Stimulated activated CD4-positive, alpha-beta T cell treated with anti-CD3 and anti-CD28 coated beads, Interleukin-2, amount 100 ng/mL, for 24 hours (primary cell): ENCODE data around the gene RFC2.
"Not testable (repeated sequence)": the region's sequence is repeated elsewhere in the genome, so short reads cannot be mapped to it uniquely, and the experiment has no call there.

Experiments
- DNase-seq, 2 donors: peaks; one replicate each; pipeline ENCODE4 v3.0.0-alpha.2; 2020

The RFC2 gene

DNA sequence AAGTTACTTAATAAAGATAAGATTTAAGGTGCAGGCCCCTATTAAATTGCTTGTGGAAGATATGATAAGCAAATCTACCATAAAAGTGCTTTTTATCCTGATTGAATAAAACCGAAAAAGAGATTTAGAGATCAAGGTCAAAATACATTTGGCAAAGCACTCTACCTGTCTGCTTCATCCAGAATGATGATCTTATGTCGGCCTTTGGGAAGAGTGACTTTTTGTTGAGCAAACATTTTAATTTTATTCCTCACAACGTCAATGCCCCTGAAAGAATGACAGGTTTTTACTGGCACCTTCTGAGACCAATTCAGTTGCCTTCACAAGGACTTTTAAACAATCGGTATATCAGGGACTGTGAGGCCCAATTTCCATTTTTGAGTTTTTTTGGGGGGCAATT, 7.7 kb downstream of the RFC2 start:
- DNase-seq = no peak

DNA sequence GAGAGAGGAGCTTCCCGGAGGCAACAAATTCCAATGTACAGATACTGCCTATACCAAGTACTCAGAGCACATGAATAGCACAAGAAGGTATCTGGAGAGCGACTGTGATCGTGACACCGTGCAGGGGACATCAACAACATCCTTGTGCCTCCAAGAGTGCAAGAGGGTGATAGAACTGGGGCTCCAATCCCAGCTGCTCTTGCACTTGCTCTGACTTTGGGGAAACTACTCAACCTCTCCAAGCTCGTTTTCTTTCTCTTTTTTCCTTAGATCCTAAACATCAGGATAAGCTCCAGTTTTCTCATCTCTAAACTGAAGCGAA, 12.1 kb downstream of the RFC2 start:
- DNase-seq = no peak

DNA sequence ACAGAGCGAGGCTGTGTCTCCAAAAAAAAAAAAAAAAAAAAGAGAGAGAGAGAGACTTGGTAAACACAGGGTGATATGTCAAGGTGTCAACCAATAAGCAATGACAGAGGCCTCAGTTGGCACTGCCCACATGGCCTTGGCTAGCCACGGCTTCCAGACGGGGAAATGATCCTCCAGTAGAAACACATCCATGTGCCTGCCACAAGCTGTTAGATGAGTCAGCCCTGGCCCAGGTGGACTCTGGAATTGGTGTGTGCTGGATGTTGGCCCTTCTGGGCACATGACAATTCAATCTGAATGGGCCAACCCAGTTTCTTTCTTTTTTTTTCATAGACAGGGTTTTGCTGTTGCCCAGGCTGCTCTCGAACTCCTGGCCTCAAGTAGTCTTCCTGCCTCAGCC, 13.7 kb downstream of the RFC2 start:
- no peak for DNase-seq

DNA sequence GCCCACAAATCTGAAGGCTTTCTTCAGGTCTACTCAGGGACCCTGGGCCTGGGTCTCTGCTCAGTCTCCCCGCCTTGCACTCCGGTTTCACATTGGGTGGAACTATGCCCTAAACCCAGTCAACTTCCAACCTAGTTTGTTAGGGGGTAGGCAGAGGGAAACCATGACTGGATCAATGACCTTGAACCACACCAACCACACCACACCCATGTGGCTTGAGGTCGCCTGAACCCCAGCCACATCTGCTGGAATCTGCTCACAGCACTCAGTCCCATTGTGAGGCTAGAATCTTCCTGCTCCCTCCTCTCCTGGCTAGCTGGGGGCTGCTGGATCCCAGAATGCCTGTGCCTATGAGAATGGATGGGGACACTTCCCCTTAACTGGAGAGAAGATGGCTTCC, 17.9 kb downstream of the RFC2 start:
- DNase-seq = no peak

DNA sequence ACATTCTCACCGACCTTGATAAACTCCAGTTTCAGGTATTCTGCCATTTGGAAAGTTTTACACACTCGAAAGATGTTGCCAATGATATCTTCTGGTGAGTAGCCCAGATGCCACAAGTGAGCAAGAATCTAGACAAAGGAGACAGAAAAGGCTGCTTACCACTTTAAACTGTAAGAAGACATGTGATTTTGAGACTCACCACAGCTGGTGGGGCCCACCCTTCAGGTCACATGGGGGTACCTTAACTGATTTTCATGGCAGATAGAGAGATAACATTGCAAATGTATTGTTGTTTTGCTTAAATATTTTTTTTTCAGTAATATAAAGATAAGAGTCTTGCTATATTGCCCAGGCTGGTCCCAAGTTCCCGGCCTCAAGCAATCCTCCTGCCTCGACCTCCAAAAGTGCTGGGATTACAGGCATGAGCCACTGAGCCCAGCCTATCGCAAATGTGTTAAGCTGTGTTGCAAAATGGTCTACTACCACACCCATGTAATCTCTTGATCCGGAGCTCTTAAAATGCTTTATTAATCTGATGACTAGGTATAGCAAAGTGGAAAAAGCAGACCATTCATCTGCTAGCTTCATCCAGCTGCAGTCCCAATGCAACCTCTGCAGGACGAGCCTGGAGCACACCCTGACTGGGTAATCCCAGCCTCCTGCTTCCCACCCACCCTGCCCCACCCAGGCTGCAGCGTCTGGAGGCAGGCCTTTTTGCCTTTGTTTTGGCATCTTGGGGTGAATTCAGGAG, 18.5 kb downstream of the RFC2 start:
- DNase-seq = no peak

DNA sequence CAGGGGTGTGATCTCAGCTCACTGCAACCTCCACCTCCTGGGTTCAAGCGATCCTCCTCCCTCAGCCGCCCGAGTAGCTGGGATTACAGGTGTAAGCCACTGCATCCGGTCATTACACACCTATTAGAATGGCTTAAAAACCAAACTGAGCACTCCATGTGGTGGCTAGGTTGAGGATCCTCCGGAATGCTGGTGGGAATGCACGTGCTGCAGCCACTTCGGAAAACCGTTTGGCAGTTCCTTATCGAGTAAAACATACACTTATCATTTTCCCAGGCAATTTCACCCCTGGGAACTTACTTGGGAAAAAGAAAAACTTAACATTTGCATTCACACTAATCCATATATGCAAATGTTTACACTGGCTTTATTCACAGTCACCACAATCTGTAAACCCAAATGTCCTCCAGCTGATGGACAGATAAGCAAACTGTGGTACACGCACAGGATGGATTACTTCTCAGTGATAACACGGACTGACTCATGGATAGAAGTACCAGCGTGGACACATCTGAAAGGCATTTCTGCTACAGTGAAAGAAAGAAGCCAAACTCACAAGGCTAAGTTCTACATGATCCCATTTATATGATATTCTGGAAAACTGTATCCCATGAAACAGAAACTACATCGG, 20.4 kb downstream of the RFC2 start:
- DNase-seq = no peak

DNA sequence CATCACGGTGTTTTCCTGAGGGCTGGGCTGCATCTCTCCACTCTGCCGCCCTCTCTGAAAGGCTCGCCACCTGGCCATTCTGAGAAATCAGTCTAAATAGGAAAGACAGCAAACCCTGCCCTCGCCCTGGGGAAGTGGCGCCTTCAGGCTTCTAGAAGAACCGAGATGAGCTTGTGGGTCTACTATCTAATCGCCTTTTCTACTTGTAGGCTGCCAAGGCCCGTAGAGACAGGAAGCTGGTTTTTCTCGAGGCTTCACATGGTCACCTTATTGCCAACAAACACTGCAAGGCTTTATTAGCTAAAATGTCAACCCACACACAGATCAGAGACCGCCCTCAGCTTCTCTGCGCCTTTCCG, 23.0 kb downstream of the RFC2 start:
- DNase-seq = no peak

DNA sequence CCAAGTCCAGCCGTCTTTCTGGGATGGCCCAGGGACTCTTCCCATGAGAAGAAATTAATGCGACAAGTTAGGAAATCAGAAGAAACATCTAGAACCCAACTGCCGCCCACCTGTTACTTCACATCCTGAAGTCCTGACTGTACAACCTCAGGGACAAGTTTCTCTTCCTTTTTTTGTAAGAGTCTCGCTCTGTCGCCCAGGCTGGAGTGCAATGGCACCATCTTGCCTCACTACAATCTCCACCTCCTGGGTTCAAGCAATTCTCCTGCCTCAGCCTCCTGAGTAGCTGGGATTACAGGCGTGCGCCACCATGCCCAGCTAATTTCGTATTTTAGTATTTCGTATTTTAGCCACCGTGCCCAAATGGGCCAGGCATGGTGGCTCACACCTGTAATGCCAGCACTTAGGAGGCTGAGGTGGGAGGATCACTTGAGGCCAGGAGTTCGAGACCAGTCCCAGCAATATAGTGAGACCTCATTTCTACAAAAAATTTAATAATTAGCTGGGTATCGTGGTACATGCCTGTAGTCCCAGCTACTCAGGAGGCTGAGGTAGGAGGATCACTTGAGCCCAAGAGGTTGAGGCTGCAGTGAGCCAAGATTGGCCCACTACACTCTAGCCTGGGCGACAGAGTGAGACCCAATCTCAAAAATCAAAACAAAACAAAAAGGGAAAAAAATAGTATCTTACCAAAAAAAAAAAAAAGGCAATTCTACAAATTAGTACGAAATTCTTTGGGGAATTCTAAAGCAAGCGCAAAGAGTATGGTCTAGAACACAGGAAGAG, 23.6 kb downstream of the RFC2 start:
- no peak for DNase-seq

DNA sequence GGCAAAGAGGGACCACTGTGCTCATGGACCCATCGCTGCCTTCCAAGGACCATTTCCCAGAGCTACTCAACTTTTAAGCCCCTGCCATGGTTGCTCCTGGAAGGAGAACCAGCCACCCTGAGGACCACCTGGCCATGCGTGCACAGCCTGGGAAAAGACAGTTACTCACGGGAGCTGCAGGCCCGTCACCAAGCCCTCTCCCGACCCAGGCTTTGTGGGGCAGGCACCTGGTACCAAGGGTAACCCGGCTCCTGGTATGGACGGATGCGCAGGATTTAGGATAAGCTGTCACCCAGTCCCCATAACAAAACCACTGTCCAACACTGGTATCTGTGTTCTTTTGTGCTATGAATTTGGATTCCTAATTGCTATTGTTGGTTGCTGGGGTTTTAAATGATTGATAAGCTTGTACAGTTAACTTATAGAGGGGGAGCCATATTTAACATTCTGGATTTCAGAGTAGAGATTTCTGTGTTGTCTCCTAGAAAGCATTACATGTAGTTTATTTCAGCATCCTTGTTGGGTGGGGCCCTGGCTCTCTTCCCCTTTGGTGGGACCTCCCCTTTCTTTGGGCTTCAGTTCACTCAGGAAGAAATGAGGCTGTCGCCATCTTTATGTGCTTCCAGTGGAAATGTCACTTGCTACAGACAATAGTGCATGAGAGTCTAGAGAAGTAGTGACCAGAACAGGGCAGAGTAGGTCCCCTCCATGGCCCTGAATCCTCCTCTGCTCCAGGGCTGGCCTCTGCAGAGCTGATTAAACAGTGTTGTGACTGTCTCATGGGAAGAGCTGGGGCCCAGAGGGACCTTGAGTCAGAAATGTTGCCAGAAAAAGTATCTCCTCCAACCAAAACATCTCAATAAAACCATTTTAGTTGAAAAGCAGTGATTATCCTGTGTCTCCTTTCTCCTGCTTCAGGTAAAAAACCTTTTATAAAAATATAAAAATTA, 25.0 kb downstream of the RFC2 start:
- DNase-seq = no peak

DNA sequence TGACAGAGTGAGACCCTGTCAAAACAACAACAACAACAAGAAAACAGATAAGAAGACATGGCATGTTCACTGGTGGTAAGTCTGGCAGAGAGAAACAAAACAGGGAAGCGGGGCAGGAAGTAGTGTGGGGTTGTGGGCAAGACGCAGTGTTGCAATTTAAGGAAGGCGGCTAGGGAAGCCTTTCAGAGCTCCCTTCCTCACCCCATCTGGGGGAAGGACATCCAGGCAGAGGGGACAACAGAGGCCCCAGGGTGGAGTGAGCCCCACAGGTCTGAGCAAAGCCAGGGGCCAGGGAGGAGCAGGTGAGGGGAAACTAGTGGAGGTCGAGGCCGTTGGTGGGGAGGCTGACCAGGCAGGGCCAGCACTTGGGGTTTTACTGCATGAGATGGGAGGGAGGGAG, 27.6 kb downstream of the RFC2 start:
- DNase-seq = no peak

DNA sequence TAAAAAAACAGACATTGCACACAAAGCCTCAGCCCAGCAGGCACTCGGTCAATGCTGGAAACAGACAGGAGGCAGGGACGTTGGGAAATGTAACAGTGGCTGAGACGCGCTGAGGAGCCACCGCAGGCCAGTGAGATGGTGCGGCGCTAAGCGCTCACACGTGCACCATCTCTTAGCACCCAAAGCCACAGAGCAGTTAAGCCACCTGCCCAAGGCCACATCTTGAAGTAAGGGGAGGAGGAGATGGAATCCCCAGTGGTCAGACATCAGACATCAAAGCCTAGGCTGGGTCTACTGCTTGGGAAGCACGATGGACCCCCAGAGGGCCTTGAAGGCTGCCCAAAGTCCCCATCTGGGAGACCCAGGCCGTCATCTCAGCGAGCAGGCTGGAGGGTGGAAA, 28.8 kb downstream of the RFC2 start:
- DNase-seq = no peak

DNA sequence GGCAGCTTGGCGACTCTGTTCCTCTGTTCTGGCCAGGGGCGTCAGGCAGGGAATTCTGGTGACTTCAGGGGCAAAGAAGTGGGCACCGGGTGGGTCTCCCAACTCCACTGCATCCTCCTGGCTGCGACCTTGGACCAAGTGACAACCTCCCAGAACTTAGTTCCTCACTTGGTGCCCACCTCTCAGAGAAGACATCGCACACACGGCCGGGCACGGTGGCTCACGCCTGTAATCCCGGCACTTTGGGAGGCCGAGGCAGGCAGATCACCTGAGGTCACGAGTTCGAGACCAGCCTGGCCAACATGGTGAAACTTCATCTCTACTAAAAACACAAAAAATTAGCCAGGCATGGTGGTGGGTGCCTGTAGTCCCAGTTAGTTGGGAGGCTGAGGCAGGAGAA, 29.3 kb downstream of the RFC2 start:
- DNase-seq = not testable (repeated sequence)

DNA sequence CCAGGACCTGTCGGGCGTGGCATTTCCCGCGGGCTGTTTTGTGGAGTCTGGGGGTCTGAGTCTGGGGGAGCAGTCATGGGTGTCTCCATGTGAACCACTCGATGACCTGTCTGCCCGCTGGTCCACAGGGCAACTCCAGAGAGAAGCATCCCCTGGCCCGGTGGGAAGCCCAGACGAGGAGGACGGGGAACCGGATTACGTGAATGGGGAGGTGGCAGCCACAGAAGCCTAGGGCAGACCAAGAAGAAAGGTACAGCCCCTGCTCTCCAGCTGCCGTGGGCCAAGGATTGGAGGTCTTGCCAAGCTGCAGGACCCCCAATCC, 29.7 kb downstream of the RFC2 start:
- no peak for DNase-seq

DNA sequence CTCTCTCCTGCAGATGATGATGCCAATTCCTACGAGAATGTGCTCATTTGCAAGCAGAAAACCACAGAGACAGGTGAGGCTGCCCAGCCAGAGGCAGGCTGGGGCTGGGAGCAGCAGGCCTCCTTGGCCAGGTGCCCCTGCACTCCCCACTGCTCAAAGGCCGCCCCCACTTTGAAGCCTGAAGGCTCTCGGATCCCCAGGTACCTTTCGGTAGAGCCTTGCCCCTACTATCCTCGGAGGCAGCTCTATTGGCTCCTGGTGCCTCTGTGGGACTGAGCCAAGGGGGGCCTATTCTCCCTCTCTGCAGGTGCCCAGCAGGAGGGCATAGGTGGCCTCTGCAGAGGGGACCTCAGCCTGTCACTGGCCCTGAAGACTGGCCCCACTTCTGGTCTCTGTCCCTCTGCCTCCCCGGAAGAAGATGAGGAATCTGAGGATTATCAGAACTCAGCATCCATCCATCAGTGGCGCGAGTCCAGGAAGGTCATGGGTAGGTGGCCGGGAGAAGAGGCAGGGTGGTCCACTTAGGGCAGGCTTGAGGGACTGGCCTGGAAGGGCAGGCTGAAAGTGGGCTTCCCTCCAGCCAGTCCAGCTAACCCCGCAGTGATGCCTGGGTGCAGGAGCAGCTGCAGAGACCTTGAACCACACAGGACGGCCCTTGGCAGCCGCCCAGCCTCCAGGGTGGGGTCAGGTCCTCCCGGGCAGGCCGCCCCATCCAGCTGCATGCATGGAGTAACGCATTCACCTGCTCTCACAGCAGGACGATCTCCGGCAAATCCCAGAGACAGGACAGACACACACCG, 30.3 kb downstream of the RFC2 start:
- no peak for DNase-seq

DNA sequence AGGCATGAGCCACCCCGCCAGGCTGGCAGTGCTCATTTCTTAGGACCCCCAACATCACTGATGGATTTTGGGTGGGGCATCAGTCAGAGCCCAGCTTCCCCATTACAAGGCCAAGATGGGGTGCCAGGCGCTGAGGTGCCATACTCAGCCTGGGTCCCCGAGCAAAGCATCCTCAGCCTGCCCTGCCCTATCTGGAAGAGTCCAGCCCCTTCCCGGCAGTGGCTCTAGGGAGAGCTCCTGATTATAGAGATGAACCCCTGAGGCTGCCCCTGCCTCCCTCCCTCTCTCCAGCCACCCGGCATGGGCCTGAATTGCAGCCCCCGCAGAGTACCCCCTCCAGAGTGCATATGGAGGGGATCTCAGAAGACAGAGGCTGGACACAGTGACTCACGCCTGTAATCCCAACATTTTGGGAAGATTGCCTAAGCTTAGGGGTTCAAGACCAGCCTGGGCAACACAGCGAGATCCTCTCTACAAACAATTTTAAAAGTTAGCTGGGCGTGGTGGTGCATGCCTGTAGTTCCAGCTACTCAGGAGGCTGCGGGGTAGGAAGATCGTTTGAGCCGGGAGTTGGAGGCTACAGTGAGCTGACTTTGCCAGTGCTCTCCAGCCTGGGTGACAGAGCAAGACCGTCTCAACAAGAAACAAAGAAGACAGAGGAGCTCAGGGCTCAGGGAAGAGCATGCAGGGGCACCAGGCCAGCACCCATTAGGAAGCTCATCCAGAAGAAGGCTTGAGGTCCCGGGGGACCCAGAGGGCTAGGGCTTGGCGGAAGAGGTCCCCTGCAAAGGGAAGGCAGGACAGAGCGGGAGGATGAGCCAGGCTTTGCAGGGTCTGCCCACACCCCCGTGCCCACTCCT, 31.1 kb downstream of the RFC2 start:
- no peak for DNase-seq

DNA sequence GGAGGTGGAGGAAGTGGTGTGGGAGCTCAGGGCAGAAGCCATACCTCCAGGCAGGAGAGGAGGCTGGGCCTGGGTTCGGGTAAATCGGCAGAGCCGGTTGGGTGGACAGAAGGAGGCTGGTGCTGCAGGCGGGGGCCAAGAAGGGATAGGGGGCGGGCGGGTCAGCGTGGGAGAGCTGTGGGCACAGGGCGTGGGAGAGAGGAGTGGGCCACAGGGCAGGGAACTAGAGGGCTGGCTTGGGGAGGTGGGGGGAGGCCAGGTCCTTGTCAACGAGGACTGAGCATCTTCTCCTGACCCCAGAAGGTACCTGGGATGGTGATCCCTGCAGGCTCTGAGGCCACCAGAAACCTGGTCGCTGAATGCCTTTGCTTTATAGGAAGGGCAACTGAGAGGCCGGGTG, 32.5 kb downstream of the RFC2 start:
- no peak for DNase-seq

DNA sequence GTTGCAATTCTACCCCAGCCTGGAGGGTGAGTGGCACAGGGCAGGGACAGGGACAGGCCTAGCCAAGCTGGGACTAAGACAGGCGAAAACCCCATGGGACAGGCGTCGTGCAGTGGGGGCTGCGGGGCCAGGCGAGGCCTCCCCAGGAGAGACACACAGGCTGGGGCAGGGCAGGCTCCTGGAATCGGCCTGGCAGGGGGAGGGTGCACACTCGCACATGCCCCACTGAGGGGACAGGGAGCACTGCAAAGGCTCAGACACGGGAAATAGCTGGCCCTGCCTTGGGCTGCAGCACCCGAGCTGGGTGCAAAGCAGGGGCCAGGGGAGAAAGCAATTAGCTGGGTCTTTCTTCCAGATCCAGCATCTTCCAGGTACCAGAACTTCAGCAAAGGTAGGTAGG, 34.0 kb downstream of the RFC2 start:
- no peak for DNase-seq

DNA sequence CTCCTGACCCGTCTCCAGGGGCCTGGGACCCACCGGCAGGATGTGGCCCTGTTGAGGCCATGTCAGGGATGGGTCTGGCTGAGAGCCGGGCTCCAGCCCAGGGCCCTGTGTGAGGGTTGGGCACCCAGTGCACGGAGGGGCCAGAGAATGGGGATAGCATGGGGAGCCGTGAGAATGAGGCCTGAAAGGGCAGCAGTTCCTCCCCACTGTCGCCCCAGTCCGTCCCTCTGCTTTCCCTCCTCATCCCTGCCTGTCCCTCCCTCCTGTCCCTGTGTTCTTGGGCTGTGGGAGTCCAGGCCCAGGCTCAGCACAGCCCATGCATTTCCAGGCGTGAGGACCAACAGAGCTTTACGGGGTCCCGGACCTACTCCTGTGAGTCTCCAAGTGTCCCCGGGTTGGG, 34.8 kb downstream of the RFC2 start:
- no peak for DNase-seq

DNA sequence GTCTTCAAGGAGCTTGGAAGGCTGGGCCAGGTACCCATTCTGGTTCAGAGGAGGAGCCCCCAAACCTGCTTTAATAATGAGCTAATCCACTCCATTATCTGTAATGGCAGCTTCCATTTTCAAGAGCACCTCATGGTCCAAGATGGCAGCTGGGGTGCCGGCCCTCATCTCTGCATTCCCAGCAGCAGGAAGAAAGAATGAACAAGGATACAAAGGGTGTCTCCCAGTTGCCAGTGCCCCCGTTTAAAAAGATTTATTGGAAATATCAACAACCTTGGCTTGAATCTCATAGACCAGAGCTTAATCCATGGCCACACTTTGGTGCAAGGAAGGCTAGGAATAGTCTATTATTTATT, 35.9 kb downstream of the RFC2 start:
- DNase-seq = no peak

DNA sequence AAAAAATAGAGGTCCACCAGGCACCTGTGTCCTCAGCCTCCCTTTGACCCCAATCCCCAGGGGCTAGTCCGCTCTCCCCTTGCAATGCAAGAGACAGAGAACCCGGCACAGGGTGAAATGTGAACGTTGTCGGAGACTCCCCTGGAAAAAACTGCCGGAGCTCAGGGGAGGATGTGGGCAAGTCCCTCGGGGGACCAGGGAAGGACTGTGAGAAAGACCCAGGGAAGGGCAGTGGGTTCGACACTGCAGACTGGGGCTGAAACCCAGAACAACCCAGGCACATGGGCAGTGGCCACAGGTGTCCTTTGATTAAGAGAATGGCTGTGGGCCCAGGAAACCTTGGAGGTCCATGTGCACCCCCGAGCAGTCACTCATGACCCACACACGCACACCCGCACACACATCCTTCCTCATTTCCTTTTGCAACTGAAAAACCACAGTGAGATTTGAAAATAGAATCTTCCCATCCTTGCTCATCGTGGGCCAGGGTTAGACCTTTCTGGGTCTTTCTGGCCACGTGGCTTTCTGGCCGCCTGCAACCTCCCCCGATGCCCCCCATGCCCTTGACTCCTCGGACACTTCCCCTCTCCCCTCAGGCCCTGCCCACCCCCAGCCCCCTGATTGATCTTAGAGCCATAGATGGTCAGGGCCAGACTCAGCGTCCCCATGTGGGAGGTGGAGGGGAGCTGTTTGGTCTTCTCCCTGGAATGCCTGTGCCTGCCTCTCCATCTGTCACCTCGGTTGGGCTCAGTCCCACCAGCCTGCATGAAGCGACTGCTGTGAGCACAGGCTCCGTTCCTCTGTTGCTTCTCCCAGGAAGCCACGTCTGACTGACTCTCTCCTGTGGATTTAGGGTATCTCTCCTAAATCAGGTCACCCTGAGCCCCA, 36.5 kb downstream of the RFC2 start:
- no peak for DNase-seq

DNA sequence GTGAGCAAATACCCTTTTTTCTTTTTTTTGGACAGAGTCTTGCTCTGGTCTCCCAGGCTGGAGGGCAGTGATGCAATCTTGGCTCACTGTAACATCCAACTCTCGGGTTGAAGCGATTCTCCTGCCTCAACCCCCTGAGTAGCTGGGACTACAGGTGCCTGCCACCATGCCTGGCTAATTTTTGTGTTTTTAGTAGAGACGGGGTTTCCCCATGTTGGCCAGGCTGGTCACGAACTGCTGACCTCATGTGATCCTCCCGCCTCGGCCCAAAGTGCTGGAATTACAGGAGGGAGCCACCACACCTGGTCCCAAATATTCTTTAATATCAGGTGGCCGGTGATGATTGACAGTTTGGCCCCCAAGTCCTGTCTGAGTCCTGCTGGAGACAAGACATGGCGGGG, 37.8 kb downstream of the RFC2 start:
- DNase-seq = no peak
